SH-SY5Y (cell line): ENCODE measurements around the gene ZCCHC14.

ENCODE experiments used
- GATA2 ChIP-seq: IDR thresholded peaks from 2 replicates; pipeline ENCODE4 v1.6.1; 2011; ENCODE audit warnings: mild to moderate bottlenecking, low read depth, low read length
- GATA3 ChIP-seq: IDR thresholded peaks from 2 replicates; pipeline ENCODE4 v1.6.1; 2011; ENCODE audit warnings: low read depth, mild to moderate bottlenecking, low read length, moderate library complexity

DNA sequence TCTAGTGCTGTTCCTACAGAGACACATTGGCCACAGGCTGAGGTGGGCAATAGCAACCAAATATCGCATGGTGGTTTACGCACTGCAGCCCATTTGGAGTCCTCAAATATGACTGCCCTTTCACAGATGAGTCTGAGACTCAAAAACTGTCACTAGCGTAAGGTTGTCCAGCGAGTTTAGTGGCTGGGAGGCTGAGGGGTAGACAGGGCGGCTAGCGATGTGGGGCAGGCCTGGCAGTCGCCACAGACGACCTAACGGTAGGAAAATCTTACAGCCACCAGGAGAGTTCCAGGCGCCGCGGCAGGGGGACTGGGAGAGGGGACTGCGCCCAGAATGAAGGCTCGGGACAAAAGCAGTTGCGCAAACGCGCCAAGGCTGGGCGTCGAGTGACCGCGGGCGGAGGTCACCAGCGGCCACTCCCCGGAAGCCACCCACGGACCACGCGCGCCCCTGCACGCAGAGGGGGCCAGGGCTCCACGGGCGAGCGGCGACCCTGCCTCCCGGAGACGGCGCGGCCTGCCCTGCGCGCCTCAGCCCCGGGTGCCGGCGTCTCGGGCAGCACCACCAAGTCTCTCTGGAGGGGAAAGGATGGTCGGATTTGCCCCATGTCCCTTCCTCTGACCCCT, 101.4 kb downstream of the ZCCHC14 start:
- TF ChIP-seq GATA2: no peak
- no peak for TF ChIP-seq GATA3
